Activated T-helper 2 cell treated with anti-CD3 and anti-CD28 coated beads, Interferon-gamma antibody, Interleukin-2, Interleukin-4, amounts not matched to agents 10 μg/mL and 5 μg/mL and 100 μg/mL, durations not matched to agents 14 hours and 24 hours and 36 hours (primary cell): ENCODE data around the gene INSRR. TPM values are rescaled to one million over a fixed set of nuclear protein-coding genes. Genes with fewer than 3 reads are reported as not detected.

Experiments
- DNase-seq: peaks from one replicate; pipeline ENCODE4 v3.0.0; 2021; ENCODE audit warnings: low spot score
- H3K27ac Mint-ChIP-seq: one replicate; pipeline ENCODE4 v1.8.0; 2021; ENCODE audit warnings: mixed read lengths
- H3K27me3 Mint-ChIP-seq: one replicate; pipeline ENCODE4 v1.8.0; 2021; ENCODE audit warnings: low read depth, mixed read lengths
- H3K36me3 Mint-ChIP-seq: one replicate; pipeline ENCODE4 v1.8.0; 2021; ENCODE audit warnings: low read depth, mixed read lengths
- H3K4me1 Mint-ChIP-seq: one replicate; pipeline ENCODE4 v1.8.0; 2021; ENCODE audit warnings: low read depth, mixed read lengths
- H3K4me3 Mint-ChIP-seq: one replicate; pipeline ENCODE4 v1.8.0; 2021; ENCODE audit warnings: low read depth, mild to moderate bottlenecking, moderate library complexity, mixed read lengths
- H3K9me3 Mint-ChIP-seq: one replicate; pipeline ENCODE4 v1.8.0; 2021; ENCODE audit warnings: mixed read lengths
- intact Hi-C: fragments of 100-400 bp; cut with micrococcal nuclease; formaldehyde crosslinking; loops from one replicate; pipeline ENCODE4 v1.15.1; 2023
- total RNA-seq: library from RNA; stranded (reverse); gene quantifications from 2 replicates; pipeline ENCODE4 v1.2.3, GENCODE V29; 2022

Gene INSRR
- total RNA-seq, result 1.1 and 1.4 TPM in 2 replicates

- Mint-ChIP-seq H3K36me3 (peaks cover 26% of the 10 kb centered on the region), H3K27me3 (peaks cover 32% of the 10 kb centered on the region), H3K4me1 (peaks cover 34% of the 10 kb centered on the region), H3K27ac (no peak within 1 kb of the TSS), H3K4me3 (peak within 1 kb of the TSS; percentile 87), H3K9me3 (no peaks in the 10 kb centered on the region)
- intact Hi-C loops, result no loop called here
- no peak for DNase-seq
Observed at GRCh38 chr1:156858959-156859522, at the start of gene INSRR. Gene INSRR, minus strand, starts transcription at chr1:156859117. Its CDS starts 496 bp downstream, at chr1:156858621.

DNA sequence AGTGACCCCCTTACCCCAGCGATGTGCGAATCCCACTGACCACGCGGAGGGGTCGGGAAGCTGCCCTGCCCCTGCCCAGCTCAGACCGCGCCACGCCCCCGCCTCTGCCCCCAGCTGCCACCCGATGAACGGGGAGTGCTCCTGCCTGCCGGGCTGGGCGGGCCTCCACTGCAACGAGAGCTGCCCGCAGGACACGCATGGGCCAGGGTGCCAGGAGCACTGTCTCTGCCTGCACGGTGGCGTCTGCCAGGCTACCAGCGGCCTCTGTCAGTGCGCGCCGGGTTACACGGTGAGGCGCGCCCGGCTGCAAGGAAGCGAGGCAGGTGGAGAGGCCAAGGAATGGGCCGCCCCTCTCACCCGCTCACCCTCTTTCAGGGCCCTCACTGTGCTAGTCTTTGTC is 49.6 kb upstream of the INSRR start:
- no peak for DNase-seq
- Mint-ChIP-seq H3K36me3 (no peaks in the 10 kb centered on the region), H3K4me3 (no peak overlapping the region), H3K9me3 (no peaks in the 10 kb centered on the region), H3K4me1 (peaks cover 8% of the 10 kb centered on the region), H3K27ac (no peak overlapping the region), H3K27me3 (peaks cover 8% of the 10 kb centered on the region)
- intact Hi-C loops, result no loop called here

GRCh38 chr1:156906206-156906906 is 47.4 kb upstream of the INSRR start:
- no peak overlapping the region for H3K4me3 Mint-ChIP-seq
- no peaks in the 10 kb centered on the region for H3K36me3 Mint-ChIP-seq
- peaks cover 6% of the 10 kb centered on the region for H3K4me1 Mint-ChIP-seq
- intact Hi-C loops, result no loop called here
- DNase-seq, result no peak
- peaks cover 9% of the 10 kb centered on the region for H3K27me3 Mint-ChIP-seq
- no peak overlapping the region for H3K27ac Mint-ChIP-seq
- no peaks in the 10 kb centered on the region for H3K9me3 Mint-ChIP-seq

GRCh38 chr1:156905651-156906050 is 46.7 kb upstream of the INSRR start:
- H3K27ac Mint-ChIP-seq, result no peak overlapping the region
- H3K27me3 Mint-ChIP-seq, result peaks cover 5% of the 10 kb centered on the region
- intact Hi-C loops, result no loop called here
- DNase-seq, result no peak
- no peak overlapping the region for H3K4me3 Mint-ChIP-seq
- no peaks in the 10 kb centered on the region for H3K36me3 Mint-ChIP-seq
- no peaks in the 10 kb centered on the region for H3K9me3 Mint-ChIP-seq
- H3K4me1 Mint-ChIP-seq, result peaks cover 6% of the 10 kb centered on the region

DNA sequence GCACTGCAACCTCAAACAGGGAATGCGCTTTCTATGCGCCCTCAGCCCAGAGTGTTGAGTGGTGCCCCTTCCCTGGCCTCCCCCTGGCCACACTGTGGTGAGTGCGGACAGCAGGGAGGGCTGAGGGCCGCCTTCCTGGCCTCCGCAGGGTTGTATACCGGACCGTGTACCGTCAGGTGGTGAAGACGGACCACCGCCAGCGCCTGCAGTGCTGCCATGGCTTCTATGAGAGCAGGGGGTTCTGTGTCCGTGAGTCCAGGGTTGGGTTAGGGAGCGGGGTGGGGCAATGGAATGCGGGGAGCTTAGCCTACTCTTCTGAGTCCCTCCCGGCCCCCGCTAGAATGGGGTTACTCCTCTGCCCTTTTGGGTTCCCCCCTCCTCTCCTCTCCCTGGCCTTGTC is 46.3 kb upstream of the INSRR start:
- intact Hi-C loops, result no loop called here
- H3K4me1 Mint-ChIP-seq, result peaks cover 6% of the 10 kb centered on the region
- H3K27ac Mint-ChIP-seq, result no peak overlapping the region
- no peaks in the 10 kb centered on the region for H3K36me3 Mint-ChIP-seq
- no peaks in the 10 kb centered on the region for H3K9me3 Mint-ChIP-seq
- H3K4me3 Mint-ChIP-seq, result no peak overlapping the region
- no peak for DNase-seq
- peaks cover 7% of the 10 kb centered on the region for H3K27me3 Mint-ChIP-seq

DNA sequence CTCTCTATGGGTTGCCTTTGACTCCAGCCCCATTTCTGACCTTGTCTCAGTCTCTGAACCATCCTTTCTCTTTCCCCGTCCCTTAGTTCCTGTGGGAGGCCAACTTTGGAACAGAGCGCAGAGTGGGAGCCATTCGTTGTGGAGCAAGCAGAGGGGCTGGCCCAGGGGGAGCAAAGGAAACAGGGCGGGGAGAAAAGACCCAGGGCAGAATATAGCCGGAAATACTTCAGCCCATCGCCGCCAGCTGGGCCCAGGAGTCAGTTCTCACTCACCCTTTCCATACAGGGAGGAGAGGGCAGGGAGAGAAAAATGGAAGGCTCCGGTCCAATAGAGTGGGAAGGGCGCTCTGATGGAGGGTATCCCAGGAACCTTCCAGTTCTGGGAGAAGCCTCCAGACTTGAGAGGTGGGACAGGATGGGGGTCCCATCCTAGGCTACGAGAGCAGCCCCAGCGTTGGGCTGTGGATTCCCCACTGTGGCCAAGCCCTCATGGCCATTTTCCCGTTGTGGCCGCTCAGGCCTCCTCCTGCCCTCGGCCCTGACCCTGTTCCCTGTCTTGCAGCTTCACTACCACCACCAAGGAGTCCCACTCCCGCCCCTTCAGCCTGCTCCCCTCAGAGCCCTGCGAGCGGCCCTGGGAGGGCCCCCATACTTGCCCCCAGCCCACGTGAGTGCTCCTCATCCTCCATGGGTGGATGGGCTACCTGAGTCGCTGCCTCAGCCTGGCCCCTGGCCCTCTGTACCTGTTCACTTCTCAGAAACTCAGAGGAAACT is 45.5 kb upstream of the INSRR start:
- H3K27me3 Mint-ChIP-seq, result peaks cover 7% of the 10 kb centered on the region
- no peaks in the 10 kb centered on the region for H3K36me3 Mint-ChIP-seq
- peaks cover 6% of the 10 kb centered on the region for H3K4me1 Mint-ChIP-seq
- intact Hi-C loops, result no loop called here
- no peak for DNase-seq
- H3K27ac Mint-ChIP-seq, result no peak overlapping the region
- H3K4me3 Mint-ChIP-seq, result no peak overlapping the region
- H3K9me3 Mint-ChIP-seq, result no peaks in the 10 kb centered on the region

- Mint-ChIP-seq H3K4me1 (peaks cover 7% of the 10 kb centered on the region), H3K27me3 (peaks cover 14% of the 10 kb centered on the region), H3K4me3 (no peak overlapping the region), H3K27ac (no peak overlapping the region), H3K36me3 (no peaks in the 10 kb centered on the region), H3K9me3 (no peaks in the 10 kb centered on the region)
- no peak for DNase-seq
- intact Hi-C loops, result no loop called here
Observed at GRCh38 chr1:156903328-156904091, 44.6 kb upstream of the INSRR start.

- Mint-ChIP-seq H3K27ac (no peak overlapping the region), H3K27me3 (peaks cover 18% of the 10 kb centered on the region), H3K4me1 (peaks cover 11% of the 10 kb centered on the region), H3K36me3 (no peaks in the 10 kb centered on the region), H3K9me3 (no peaks in the 10 kb centered on the region), H3K4me3 (no peak overlapping the region)
- DNase-seq, result no peak
- intact Hi-C loops, result no loop called here
Observed at GRCh38 chr1:156901966-156902915, 43.3 kb upstream of the INSRR start.

- intact Hi-C loops, result no loop called here
- Mint-ChIP-seq H3K36me3 (no peaks in the 10 kb centered on the region), H3K4me3 (no peak overlapping the region), H3K4me1 (peaks cover 6% of the 10 kb centered on the region), H3K27me3 (peaks cover 18% of the 10 kb centered on the region), H3K27ac (no peak overlapping the region), H3K9me3 (no peaks in the 10 kb centered on the region)
- no peak for DNase-seq
Observed at GRCh38 chr1:156901590-156901900, 42.6 kb upstream of the INSRR start.

DNA sequence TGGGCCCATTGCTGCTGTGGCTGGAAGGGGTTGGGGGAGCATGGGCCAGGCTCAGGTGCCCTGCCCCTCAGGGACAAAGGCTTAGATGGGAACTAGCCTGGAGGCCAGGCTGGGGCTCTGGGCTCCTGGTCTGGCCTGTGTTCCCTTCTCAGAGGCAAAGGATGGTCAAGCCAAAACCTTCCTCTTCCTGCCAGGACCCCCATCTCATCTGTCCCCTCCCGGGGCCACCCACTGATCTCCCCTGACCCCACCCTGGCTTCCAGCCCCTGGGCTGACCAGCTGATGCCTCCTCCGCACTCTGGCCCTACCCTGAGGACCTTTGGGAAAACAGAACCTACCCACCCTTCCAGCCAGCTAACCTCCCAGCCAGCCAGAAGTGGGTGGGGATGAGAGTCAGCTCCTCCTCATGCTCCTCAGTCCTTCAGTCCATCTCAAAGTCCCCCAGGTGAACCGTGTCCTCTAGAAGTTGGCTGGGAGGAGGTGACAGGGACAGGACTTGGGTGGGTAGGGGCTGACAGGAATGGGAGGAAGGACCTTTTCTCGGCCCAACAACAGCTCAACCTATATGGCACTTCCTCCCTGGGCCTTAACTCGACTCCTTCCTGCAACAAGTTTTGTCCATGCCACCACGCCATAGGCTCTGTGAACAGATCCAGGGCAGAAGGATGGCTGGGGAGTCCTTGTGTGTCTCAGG is 42.1 kb upstream of the INSRR start:
- H3K4me1 Mint-ChIP-seq, result peaks cover 6% of the 10 kb centered on the region
- H3K4me3 Mint-ChIP-seq, result no peak overlapping the region
- H3K27ac Mint-ChIP-seq, result no peak overlapping the region
- intact Hi-C loops, result no loop called here
- H3K27me3 Mint-ChIP-seq, result peaks cover 22% of the 10 kb centered on the region
- DNase-seq, result no peak
- no peaks in the 10 kb centered on the region for H3K36me3 Mint-ChIP-seq
- no peaks in the 10 kb centered on the region for H3K9me3 Mint-ChIP-seq

DNA sequence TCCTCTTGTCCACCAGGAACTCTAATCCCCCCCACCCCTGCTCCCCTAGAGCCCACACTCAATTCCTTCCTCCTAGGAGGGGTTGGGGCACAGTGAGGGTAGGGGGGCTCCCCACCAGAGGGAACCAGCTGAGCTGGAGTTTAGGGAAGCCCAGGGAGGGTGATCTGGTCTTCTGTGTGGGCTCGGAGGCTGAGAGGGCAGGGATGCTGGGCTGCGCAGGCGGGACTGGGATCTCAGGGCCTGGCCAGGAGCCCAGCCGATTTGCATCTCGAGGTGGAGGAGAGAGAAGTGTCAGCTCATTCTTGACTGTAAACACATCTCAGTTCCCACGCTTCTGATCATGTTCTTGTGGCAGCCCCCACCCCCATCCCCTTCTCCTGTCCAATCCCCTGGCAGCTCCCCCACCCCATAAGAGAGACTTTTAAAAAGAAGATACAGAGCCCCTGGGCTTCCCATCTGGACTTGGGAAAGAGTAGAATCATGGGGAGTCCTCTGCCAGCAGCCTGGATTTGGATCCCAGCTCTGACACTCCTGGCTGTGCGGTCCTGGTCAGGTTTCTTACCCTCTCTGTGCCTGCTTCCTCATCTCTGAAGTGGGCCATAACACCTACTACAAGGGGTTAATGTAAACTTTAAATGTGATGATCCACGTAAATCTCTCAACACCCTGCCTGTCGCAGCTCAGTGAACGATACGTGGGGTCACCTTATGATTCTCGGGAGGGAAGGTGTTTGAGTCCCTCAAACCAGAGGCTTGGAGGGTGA is 41.2 kb upstream of the INSRR start:
- H3K36me3 Mint-ChIP-seq, result no peaks in the 10 kb centered on the region
- no peaks in the 10 kb centered on the region for H3K9me3 Mint-ChIP-seq
- peaks cover 25% of the 10 kb centered on the region for H3K27me3 Mint-ChIP-seq
- no peak overlapping the region for H3K4me3 Mint-ChIP-seq
- intact Hi-C loops, result loop anchor here (10.0 kb wide), 1 partner anchor 215 kb away; no protein-coding TSS in a partner anchor
- no peak for DNase-seq
- peaks cover 6% of the 10 kb centered on the region for H3K4me1 Mint-ChIP-seq
- no peak overlapping the region for H3K27ac Mint-ChIP-seq
